Testis (tissue), 2 donors: ENCODE data around the gene ATP11A.

Experiments
- CTCF ChIP-seq, 3 experiments: fragments of 450-650 bp in 2 of 3; fragments of 200-600 bp in 1 of 3; sonication (generic) in 1 of 3; IDR thresholded peaks; one replicate each; pipeline ENCODE4 v1.5.1; 2016 to 2019; ENCODE audit warnings: antibody characterized with exemption in 3 of 3, mild to moderate bottlenecking in 2 of 3, moderate library complexity in 1 of 3
- POLR2A ChIP-seq: fragments of 450-650 bp; IDR thresholded peaks from one replicate; pipeline ENCODE4 v1.6.1; 2017; ENCODE audit warnings: antibody characterized with exemption, mild to moderate bottlenecking, moderate library complexity

GRCh38 chr13:112696869-112697465 lies 7.1 kb downstream of the ATP11A start:
- TF ChIP-seq CTCF (IDR thresholded peaks at IDR 0.05) (no peak), POLR2A (no peak)
